SK-N-SH (cell line): Measurements from ENCODE around the gene TRIM65. TPM values are rescaled to one million over a fixed set of nuclear protein-coding genes. Genes with fewer than 3 reads are reported as not detected.

Experiments used
- CTCF ChIA-PET: fragments of 300-600, 350-600 bp; formaldehyde crosslinking; extraction: SDS; loops from one replicate; lab custom pipeline; 2021; lab: Yijun Ruan, JAX
- POLR2A ChIA-PET: fragments of 350-600 bp; sonication (Branson Sonifier 250); formaldehyde crosslinking; extraction: SDS; loops from one replicate; lab custom pipeline; 2020; ENCODE audit warnings: antibody characterized with exemption, inconsistent platforms; lab: Yijun Ruan, JAX
- DNase-seq: peaks from one replicate; pipeline ENCODE4 v3.0.0; 2012
- H2AFZ ChIP-seq: fragments of 200-600 bp; sonication (generic); 2 replicates; pipeline ENCODE4 v1.8.1; 2016; ENCODE audit warnings: antibody characterized with exemption, mild to moderate bottlenecking, low read depth
- H3F3A ChIP-seq: fragments of 200-600 bp; sonication (generic); replicated peaks from 2 replicates; pipeline ENCODE3; 2016; ENCODE audit warnings: antibody characterized with exemption, mild to moderate bottlenecking; ENCODE audit not compliant: insufficient read depth
- H3K27ac ChIP-seq, 2 experiments: fragments of 200-500 bp in 1 of 2; fragments of 200-600 bp in 1 of 2; sonication (Bioruptor generic) in 1 of 2; sonication (generic), shearing (Covaris generic) in 1 of 2; 2 replicates each; pipeline versions ENCODE4 v1.5.1 to v1.6.1; 2014 to 2016; ENCODE audit warnings: low read depth in 2 of 2, inconsistent platforms in 1 of 2, low read length in 1 of 2, mild to moderate bottlenecking in 1 of 2, mixed read lengths in 1 of 2
- H3K27me3 ChIP-seq: fragments of 200-600 bp; sonication (generic), shearing (Covaris generic); 2 replicates; pipeline ENCODE4 v1.6.1; 2016; ENCODE audit warnings: mixed run types; ENCODE audit not compliant: insufficient read depth
- H3K36me3 ChIP-seq, 2 experiments: fragments of 200-500 bp in 1 of 2; fragments of 200-600 bp in 1 of 2; sonication (Bioruptor generic) in 1 of 2; sonication (generic) in 1 of 2; replicated peaks in 1 of 2; 2 replicates each; pipeline versions ENCODE3 to v1.5.1; 2014 to 2016; ENCODE audit warnings: low read length in 1 of 2, mild to moderate bottlenecking in 1 of 2; ENCODE audit not compliant: insufficient read depth in 2 of 2, control insufficient read depth in 1 of 2
- H3K4me1 ChIP-seq, 2 experiments: fragments of 200-500 bp in 1 of 2; fragments of 200-600 bp in 1 of 2; sonication (Bioruptor generic) in 1 of 2; sonication (generic), shearing (Covaris generic) in 1 of 2; 2 replicates each; pipeline versions ENCODE4 v1.5.1 to v1.6.1; 2014 to 2016; ENCODE audit warnings: low read depth in 1 of 2, low read length in 1 of 2, mixed run types in 1 of 2; ENCODE audit not compliant: insufficient read depth in 2 of 2, control insufficient read depth in 1 of 2
- H3K4me2 ChIP-seq: fragments of 200-600 bp; sonication (generic), shearing (Covaris generic); 2 replicates; pipeline ENCODE4 v1.6.1; 2017; ENCODE audit warnings: mixed run types
- H3K4me3 ChIP-seq, 2 experiments: fragments of 200-500 bp in 1 of 2; fragments of 200-600 bp in 1 of 2; sonication (Bioruptor generic) in 1 of 2; sonication (generic), shearing (Covaris generic) in 1 of 2; 2 replicates each; pipeline versions ENCODE4 v1.5.1 to v1.8.1; 2014 to 2016; ENCODE audit warnings: low read depth in 2 of 2, inconsistent platforms in 1 of 2, low read length in 1 of 2, mild to moderate bottlenecking in 1 of 2, mixed read lengths in 1 of 2, moderate library complexity in 1 of 2
- H3K79me2 ChIP-seq: fragments of 200-600 bp; sonication (generic); 2 replicates; pipeline ENCODE4 v1.8.1; 2017; ENCODE audit warnings: mild to moderate bottlenecking; ENCODE audit not compliant: insufficient read depth
- H3K9ac ChIP-seq: fragments of 200-600 bp; sonication (generic); 2 replicates; pipeline ENCODE4 v1.6.1; 2017; ENCODE audit warnings: mixed run types
- H3K9me2 ChIP-seq: fragments of 200-600 bp; sonication (generic); 2 replicates; pipeline ENCODE4 v1.6.1; 2017; ENCODE audit warnings: mixed run types
- H3K9me3 ChIP-seq: fragments of 200-600 bp; sonication (generic); 2 replicates; pipeline ENCODE4 v1.6.1; 2017; ENCODE audit warnings: mixed run types, mild to moderate bottlenecking, moderate library complexity
- H4K20me1 ChIP-seq: fragments of 200-600 bp; sonication (generic); 2 replicates; pipeline ENCODE4 v1.6.1; 2017; ENCODE audit warnings: mild to moderate bottlenecking, mixed run types; ENCODE audit not compliant: insufficient read depth
- ELF1 ChIP-seq: IDR thresholded peaks from 2 replicates; pipeline ENCODE4 v1.4.0; 2012
- GATA2 ChIP-seq: sonication (generic); formaldehyde crosslinking; IDR thresholded peaks from 2 replicates; pipeline ENCODE4 v1.5.0; 2020; ENCODE audit warnings: mild to moderate bottlenecking, missing genetic modification reagents
- MEF2A ChIP-seq: IDR thresholded peaks from 2 replicates; pipeline ENCODE4 v1.4.0; 2012; ENCODE audit warnings: low read depth, borderline replicate concordance
- MXI1 ChIP-seq: IDR thresholded peaks from 2 replicates; pipeline ENCODE4 v1.6.1; 2012; ENCODE audit warnings: mild to moderate bottlenecking, low read depth, low read length, improper control_type of control experiment
- NRF1 ChIP-seq: IDR thresholded peaks from 2 replicates; pipeline ENCODE4 v1.6.1; 2012; ENCODE audit warnings: low read depth, mild to moderate bottlenecking, low read length
- POLR2AphosphoS5 ChIP-seq: IDR thresholded peaks from 2 replicates; pipeline ENCODE4 v1.6.1; 2012; ENCODE audit warnings: low read depth, low read length
- RAD21 ChIP-seq: IDR thresholded peaks from 2 replicates; pipeline ENCODE4 v1.6.1; 2012; ENCODE audit warnings: mild to moderate bottlenecking, low read length
- RCOR1 ChIP-seq: fragments of 150-350 bp; IDR thresholded peaks from 2 replicates; pipeline ENCODE4 v1.6.1; 2017; ENCODE audit warnings: antibody characterized with exemption, low read length
- RXRA ChIP-seq: IDR thresholded peaks from 2 replicates; pipeline ENCODE4 v1.4.0; 2012; ENCODE audit warnings: low read depth, mild to moderate bottlenecking, borderline replicate concordance
- SIN3A ChIP-seq: IDR thresholded peaks from 2 replicates; pipeline ENCODE4 v1.6.1; 2012; ENCODE audit warnings: low read depth, mild to moderate bottlenecking, low read length, moderate library complexity, borderline replicate concordance
- SMC3 ChIP-seq: IDR thresholded peaks from 2 replicates; pipeline ENCODE4 v1.6.1; 2012; ENCODE audit warnings: low read depth, low read length, improper control_type of control experiment
- WGBS: methylation state at CpG from one replicate; pipeline ENCODE4 v1.1.6; 2017; ENCODE audit warnings: low lambda C conversion rate; 5-methylcytosine and 5-hydroxymethylcytosine counted together
- polyA plus RNA-seq, 3 experiments: library from polyadenylated mRNA; depleted of rRNA; stranded (reverse); fragments of >200 nt; gene quantifications; 2 replicates each; pipeline ENCODE4 v1.2.3, GENCODE V29; 2012
- TF ChIP-seq, protein P1 (sequence below): IDR thresholded peaks from 2 replicates; pipeline ENCODE4 v1.4.0; 2012; ENCODE audit warnings: low read depth, borderline replicate concordance
- TF ChIP-seq, protein P2 (sequence below): IDR thresholded peaks from 2 replicates; pipeline ENCODE4; 2012
- TF ChIP-seq, protein P3 (sequence below): fragments of 200-600 bp; sonication (generic); IDR thresholded peaks from 2 replicates; pipeline ENCODE4 v1.6.1; 2017; ENCODE audit warnings: antibody characterized with exemption, mild to moderate bottlenecking, moderate library complexity
- TF ChIP-seq, protein P4 (sequence below): IDR thresholded peaks from 2 replicates; pipeline ENCODE4 v1.4.0; 2012; ENCODE audit warnings: low read depth
- TF ChIP-seq, protein P5 (sequence below): fragments of 150-350 bp; IDR thresholded peaks from 2 replicates; pipeline ENCODE4 v1.6.1; 2016; ENCODE audit warnings: mild to moderate bottlenecking, low read depth, low read length

The TRIM65 gene
- polyA plus RNA-seq, 1 of the 3 experiments (the other 2 are of a cell fraction): 13.1 TPM

DNA sequence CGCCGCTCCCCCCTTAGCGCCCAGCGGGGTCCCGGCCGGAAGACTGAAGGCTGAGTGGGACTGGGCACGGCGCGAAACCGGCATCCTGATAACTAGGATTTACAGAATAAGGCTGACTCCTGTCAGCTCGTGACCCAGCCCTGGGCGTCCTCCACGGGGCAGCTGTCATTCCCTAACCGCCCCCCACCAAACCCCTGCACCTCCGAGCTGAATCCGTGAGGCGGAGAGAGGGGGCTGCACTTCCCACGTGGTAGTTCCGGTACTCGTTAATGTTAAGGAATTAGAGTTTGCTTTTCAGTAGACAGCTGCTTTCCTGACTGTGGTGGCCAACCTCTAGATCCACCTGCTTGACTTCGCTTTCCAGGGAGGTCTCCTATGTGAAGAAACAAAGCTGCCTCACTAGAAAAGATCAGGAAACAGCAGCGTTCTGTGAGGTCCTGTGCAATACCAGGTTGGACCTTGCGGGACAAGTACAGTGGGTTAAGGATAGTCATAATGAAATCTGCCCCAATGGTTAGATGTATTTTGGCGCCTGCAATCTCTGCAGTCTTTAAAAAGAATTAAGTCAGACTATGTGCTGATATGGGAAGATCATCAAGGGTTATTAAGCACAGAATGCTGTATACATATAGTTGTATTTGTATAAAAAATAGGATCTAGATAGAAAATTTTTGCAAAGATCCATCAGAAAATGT is 40.5 kb downstream of the TRIM65 start:
- Histone ChIP-seq H3K4me1 (peaks cover 12 to 19% of the 10 kb centered on the region in 2 experiments; a peak in 3 of 4 replicates), H3K4me3 (peak overlapping the region; percentile 72 to 83), H3K9me2 (no peaks in the 10 kb centered on the region), H3K79me2 (peaks cover 29% of the 10 kb centered on the region), H4K20me1 (no peaks in the 10 kb centered on the region; the same call in 1 of the 2 replicates), H3K9ac (peak overlapping the region; percentile 78), H2AFZ (peak overlapping the region; percentile 73), H3K27ac (peak overlapping the region; percentile 84 to 88), H3K27me3 (no peaks in the 10 kb centered on the region), H3K4me2 (peak overlapping the region; percentile 94), H3K36me3 (peaks cover 3 to 4% of the 10 kb centered on the region in 2 experiments), H3K9me3 (no peaks in the 10 kb centered on the region), H3F3A (peaks cover 15% of the 10 kb centered on the region)
- 3% methylated on average over 16 of the region's 24 CpGs for WGBS
- DNase-seq: no peak
- ChIA-PET CTCF (interaction anchor here (0.7 to 6.9 kb wide), 37 partner anchors 10 to 424 kb away, joined by 3 to 79 read pairs (median 6); partner anchors contain the start of genes CDK3, EVPL, MRPL38 and TRIM47), POLR2A (interaction anchor here (0.5 to 2.4 kb wide), 12 partner anchors 11 to 587 kb away, joined by 3 to 31 read pairs (median 8); partner anchors contain the start of genes TRIM47, TRIM65, UNC13D and UNK)
- no peak for TF ChIP-seq MEF2A
- TF ChIP-seq NRF1: no peak
- TF ChIP-seq, protein P1, sequence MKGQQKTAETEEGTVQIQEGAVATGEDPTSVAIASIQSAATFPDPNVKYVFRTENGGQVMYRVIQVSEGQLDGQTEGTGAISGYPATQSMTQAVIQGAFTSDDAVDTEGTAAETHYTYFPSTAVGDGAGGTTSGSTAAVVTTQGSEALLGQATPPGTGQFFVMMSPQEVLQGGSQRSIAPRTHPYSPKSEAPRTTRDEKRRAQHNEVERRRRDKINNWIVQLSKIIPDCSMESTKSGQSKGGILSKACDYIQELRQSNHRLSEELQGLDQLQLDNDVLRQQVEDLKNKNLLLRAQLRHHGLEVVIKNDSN: no peak
- TF ChIP-seq, protein P2, sequence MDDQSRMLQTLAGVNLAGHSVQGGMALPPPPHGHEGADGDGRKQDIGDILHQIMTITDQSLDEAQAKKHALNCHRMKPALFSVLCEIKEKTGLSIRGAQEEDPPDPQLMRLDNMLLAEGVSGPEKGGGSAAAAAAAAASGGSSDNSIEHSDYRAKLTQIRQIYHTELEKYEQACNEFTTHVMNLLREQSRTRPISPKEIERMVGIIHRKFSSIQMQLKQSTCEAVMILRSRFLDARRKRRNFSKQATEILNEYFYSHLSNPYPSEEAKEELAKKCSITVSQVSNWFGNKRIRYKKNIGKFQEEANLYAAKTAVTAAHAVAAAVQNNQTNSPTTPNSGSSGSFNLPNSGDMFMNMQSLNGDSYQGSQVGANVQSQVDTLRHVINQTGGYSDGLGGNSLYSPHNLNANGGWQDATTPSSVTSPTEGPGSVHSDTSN: no peak
- no peak for TF ChIP-seq SMC3
- TF ChIP-seq, protein P3, sequence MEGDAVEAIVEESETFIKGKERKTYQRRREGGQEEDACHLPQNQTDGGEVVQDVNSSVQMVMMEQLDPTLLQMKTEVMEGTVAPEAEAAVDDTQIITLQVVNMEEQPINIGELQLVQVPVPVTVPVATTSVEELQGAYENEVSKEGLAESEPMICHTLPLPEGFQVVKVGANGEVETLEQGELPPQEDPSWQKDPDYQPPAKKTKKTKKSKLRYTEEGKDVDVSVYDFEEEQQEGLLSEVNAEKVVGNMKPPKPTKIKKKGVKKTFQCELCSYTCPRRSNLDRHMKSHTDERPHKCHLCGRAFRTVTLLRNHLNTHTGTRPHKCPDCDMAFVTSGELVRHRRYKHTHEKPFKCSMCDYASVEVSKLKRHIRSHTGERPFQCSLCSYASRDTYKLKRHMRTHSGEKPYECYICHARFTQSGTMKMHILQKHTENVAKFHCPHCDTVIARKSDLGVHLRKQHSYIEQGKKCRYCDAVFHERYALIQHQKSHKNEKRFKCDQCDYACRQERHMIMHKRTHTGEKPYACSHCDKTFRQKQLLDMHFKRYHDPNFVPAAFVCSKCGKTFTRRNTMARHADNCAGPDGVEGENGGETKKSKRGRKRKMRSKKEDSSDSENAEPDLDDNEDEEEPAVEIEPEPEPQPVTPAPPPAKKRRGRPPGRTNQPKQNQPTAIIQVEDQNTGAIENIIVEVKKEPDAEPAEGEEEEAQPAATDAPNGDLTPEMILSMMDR: no peak; the same call in 1 of the 2 replicates
- TF ChIP-seq RCOR1: no peak
- TF ChIP-seq, protein P4, sequence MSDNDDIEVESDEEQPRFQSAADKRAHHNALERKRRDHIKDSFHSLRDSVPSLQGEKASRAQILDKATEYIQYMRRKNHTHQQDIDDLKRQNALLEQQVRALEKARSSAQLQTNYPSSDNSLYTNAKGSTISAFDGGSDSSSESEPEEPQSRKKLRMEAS: no peak
- peak; percentile 90 for TF ChIP-seq MXI1
- TF ChIP-seq ELF1: no peak
- TF ChIP-seq, protein P5, sequence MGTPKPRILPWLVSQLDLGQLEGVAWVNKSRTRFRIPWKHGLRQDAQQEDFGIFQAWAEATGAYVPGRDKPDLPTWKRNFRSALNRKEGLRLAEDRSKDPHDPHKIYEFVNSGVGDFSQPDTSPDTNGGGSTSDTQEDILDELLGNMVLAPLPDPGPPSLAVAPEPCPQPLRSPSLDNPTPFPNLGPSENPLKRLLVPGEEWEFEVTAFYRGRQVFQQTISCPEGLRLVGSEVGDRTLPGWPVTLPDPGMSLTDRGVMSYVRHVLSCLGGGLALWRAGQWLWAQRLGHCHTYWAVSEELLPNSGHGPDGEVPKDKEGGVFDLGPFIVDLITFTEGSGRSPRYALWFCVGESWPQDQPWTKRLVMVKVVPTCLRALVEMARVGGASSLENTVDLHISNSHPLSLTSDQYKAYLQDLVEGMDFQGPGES: no peak
- TF ChIP-seq RAD21: peak; percentile 58; the same call in 1 of the 2 replicates
- no peak for TF ChIP-seq POLR2AphosphoS5
- TF ChIP-seq GATA2: no peak
- TF ChIP-seq RXRA: no peak
- TF ChIP-seq SIN3A: peak; percentile 48; the same call in 1 of the 2 replicates
